GM18517 (cell line): Measurements from ENCODE around the gene SLC29A3.

ENCODE experiments used
- ATAC-seq: cut with Tn5 transposase; IDR thresholded peaks from one replicate; pipeline ENCODE4 v1.9.1; 2021; ENCODE audit warnings: mild to moderate bottlenecking, moderate library complexity; ENCODE audit not compliant: unreplicated experiment

Gene SLC29A3

DNA sequence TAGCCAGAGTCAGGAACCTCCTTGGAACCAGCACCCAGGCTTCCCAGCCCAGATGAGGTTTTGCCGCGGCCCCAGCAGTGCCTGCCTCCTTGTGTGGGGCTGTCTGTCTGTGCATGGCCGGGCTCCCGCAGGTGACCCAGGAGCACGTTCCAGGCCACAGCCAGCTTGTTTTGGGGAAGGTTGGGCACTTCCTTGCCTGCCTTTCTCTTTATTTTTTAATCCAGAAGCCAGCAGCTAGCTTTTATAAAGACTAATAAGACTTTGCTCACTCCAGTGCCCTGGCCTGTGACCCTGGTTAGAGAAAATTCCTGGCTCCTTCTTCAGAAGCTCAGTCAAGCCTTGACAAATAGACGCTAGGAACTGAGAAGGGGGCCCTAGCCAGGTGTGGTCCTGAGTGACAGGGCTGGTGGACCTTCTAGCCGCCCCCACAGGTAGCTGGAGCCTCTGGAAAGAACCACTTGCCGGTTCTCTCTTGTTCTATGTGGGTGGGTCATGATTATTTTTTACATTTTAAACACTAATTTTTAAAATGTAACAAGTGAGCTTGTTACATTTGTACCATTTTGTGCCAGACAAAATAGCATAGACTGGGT, 837 bp downstream of the SLC29A3 start:
- ATAC-seq: peak; percentile 12

DNA sequence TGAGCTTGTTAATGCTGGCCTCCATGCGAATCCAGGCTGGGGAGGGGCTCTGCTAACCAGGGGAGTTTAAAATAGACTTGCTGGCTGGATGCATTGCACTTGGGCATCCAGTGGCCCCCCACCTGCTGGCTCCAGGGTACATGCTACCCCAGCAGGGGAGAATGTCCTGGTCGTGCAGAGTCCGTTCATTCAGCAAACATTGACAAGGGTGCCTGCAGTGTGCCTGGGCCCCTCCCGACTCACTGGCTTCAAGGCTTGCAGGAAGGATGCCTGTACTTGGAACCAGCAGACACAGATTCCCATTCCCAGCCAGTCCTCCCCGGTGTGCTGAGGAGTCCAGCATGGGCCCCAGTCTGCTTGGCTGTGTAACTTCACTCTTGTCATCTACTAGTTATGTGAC, 1.5 kb downstream of the SLC29A3 start:
- ATAC-seq: no peak

DNA sequence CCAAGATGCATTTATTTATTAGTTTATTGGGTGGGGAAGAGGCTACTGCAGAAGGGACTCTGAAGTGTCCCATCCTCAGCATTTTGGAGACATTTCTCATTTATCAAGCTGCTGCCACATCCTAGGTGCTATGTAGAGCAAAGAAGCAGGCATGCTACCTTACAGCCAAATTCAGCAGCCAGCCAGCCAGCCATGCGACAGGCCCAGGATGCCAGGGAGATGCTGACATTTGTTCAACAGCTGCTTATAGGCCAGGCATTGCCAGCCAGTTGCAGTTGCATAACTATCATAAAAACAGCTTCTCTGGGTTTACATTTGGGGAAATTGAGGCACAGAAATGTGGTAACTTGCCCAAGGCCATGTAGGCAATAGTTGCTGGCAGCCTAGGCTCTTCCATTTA, 2.3 kb downstream of the SLC29A3 start:
- ATAC-seq: no peak

DNA sequence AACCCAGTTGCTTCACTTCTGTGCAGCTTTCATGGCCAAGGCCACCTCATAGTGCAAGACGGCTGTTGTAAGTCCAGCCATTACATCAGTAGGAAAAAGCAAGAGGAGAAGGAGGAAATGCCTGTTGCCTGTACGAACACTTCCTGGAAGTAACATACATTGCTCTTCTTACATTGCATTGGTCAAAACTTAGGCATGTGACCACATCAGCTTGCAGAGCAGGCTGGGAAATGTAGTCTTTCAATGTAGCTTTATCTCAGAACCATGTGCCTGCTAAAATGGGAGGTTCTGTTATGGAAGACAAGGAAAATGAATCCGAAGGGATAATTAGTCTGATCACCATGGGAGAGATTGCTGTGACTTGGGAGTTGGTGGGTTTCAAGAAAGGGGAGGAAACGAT, 4.3 kb downstream of the SLC29A3 start:
- no peak for ATAC-seq

DNA sequence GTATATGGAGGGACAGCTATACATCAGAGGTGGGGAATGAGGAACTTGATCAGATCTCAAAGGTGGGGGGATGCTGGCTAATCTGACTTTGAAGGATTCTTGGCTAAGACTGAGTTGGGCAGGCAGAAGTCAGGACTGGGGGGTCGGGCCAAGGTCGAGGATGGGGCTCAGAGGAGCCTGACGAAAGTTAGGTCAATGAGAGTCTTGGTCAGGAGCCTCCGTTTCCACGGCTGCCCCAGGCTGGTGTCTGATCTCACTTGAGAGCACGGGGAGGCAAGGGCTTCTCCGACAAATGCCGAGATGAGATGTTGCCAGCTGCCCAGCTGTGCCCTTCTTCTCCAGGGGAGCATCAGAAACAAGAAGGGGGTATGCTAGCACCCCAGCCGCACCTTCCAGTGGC, 5.7 kb downstream of the SLC29A3 start:
- no peak for ATAC-seq

DNA sequence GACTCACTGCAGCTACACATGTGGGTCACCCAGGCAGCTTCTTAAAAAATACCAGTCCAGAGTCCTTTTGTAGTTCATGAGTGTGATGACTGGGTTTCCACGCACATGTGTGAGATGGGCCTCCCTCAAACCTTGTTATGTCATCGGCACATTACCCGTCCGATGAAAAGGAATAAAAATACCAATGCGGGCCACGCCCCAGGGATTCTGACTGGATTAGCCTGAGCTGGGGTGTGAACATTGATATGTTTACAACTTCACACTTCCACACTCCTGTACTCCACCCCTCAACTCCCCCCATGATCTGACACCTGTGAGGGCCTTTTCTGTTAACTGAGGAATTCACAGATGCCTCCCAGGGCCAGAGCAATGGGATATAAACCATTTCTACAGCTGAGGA, 6.2 kb downstream of the SLC29A3 start:
- no peak for ATAC-seq

DNA sequence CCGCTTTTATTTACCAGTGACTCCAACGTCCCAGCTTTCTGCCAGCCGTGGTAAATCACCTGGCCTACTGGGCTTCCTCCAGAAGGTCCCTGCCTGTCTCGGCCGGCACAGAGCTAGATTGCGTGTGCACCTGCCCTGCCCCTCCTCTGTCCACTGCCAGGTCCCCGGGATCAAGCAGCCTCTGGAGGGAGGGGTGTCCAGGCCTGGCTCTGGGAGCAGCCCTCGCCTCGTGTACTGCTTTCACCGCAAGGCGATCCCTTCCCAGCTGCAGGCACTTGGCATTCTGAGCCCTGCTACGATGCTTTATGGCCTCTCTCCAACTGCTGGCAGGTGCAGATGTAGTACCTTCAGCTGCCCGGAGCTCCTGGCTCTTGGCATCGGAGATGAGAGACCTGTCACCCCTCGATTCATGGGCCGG, 7.4 kb downstream of the SLC29A3 start:
- no peak for ATAC-seq

DNA sequence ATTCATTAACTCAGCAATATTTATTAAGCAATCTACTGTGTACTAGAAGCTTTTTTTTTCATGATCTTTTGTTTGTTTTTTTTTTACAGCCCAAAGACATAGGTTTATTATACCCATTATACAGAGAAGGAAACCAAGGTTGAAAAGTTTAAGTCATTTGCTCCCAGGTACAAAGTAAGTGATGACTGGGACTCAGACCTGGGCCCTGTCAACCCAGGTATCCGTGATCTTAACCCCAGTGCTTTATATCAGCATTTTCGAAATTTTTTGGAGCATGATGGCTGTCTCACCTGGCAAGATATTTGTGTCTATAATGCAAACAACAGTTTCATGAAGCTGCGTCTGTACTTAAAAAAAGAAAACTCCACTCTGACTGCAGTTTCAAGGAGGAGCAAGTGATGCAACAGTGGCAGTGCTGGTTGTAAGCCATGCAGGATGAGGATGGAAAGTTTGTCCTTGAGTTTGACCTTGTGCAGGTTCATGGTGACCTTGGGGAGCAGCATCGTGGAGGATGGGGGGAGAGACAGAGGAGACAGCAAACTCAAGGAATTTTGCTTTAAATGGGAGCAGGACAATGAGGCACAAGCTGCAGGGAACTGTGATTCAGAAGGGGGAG, 11.8 kb downstream of the SLC29A3 start:
- ATAC-seq: no peak

DNA sequence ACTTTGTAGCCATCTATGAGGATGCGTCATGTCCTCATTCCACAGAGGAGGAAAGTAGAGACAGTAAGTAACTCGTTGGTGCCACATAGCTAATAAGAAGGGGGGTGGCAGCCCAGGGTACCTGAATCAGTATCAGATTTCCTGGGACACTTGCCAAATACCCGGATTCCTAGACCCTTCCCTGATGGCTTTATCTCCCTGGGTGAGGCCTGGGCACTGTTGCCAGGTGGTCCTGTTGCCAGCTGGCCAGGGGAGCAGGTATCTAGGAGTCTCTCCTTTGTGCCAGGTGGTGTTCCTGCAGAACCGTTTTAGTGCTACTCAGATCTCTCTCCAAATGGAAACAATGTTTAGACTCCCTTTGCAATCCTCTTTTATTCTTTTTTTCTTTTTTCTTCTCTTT, 12.7 kb downstream of the SLC29A3 start:
- no peak for ATAC-seq

DNA sequence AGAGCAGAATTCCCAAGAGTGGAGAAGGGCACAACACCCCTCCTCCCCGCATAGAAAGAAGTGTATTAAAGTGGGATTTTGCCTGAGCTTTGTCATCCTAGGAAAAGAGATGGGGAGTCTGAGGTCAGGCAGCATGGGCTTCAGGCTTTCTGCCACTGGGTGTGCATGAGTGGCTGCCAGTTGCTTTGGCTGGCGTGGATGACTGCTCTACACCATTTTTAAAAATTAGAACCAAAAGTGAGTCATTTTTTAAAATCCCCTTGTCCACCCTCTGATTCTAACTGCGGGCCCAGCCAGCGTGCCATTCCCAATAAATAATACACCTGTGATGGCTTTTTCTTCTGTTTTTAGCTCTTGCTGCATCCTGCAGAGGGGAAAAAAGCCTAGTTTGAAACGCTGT, 13.4 kb downstream of the SLC29A3 start:
- no peak for ATAC-seq

DNA sequence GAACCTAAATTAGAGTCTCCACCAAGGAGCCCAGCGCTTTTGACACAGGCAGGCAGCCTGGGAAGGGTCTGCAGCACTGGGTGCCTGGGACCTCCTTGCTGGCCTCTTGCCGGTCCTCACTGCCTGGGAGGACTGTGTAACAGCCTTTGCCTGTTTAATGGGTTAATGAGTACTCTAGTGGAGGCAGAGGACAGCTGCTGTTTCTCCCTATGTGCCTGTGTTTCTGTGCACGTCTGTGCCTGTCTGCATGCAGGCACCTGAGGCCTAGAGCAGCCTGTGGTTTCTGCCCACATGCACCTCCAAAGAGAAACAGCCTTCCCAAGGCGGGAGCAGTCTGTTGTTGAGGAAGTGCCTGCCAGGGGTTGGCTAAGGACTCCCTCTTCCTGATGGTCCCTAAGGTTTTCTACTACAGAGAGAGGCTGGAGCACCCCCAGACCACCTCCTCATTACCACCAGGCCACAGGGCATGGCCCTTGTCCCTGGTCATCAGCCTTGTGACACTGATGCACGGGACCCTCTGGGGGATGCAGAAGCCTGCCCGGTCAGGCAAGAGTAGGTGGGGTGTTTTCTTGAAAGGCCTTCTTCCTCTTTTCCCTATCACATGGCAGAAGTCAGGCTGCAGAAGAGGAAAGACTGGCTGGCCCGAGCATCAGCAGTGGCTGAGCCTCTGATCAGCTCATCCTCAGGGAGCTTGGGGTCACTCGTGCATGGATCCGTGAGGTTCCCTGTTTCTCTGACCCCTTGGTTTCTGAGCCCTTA, 14.2 kb downstream of the SLC29A3 start:
- ATAC-seq: no peak

DNA sequence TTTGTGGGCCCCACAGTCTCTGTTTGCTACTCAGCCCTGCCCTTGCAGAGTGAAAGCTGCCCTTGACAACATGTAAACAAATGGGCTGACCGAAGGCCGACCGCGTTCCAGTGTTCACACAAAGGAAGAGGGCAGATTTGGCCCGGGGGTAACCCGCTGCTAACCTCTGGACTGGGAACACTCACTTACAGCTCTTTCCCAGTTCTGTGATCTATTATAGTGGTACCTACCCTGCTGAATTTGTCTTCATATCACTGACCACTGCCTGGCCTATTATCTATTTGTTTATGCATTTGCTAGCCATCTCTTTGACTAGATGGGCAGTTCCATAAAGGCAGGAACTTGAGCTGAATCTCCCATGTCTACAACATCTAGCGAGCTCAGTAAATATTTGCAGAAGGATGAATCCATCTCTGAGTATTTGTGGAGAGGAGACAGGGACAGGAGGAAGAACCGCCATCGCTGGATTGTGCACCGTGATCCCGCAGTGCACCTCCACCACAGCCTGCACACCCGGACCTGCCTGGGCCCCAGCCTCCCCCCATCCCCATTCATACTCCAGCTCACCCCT, 15.2 kb downstream of the SLC29A3 start:
- ATAC-seq: no peak

DNA sequence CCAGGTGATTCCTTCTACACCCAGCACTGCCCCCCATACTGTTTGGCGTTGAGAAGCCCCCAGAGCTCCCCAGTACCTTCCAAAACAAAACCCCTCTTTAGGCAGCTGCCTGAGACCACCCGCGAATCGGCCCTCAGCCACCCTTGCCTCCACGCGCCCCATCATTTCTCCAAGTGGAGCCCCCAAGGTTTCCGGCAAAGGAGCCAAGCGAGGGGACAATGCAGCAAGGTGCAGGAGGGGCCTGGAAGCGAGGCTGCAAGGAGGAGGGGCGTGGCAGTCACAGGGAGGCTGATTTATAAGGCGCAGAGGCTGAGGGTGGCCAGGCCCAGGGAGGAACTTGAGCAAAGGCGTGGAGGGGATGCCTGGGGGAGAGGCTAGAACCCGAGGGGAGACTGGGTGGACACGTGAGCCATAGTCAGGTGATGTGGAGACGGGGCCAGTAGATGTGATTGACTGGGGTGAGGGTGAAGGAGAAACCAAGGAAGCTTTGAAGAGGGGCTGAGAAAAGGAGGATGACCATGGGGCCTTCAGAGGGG, 16.2 kb downstream of the SLC29A3 start:
- no peak for ATAC-seq

DNA sequence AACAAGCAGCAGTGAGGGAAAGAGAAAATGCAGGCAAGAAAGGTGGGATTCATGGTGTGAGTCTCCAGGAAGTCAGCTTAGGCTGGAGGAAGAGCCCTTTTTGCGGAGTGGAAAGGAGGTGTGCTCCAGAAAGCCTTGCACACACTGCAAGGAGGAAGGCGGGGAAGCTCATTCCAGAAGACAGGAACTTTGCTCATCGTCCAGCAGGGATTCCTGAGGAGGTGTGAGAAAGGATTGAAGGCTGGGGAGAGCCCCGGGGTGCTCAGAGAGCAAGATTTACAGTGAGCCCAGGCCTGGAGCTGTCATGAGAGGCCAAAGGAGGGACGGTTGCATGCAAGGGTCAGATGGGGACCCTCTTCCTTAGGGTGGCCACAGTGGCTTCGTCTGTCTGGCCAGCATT, 17.6 kb downstream of the SLC29A3 start:
- no peak for ATAC-seq

DNA sequence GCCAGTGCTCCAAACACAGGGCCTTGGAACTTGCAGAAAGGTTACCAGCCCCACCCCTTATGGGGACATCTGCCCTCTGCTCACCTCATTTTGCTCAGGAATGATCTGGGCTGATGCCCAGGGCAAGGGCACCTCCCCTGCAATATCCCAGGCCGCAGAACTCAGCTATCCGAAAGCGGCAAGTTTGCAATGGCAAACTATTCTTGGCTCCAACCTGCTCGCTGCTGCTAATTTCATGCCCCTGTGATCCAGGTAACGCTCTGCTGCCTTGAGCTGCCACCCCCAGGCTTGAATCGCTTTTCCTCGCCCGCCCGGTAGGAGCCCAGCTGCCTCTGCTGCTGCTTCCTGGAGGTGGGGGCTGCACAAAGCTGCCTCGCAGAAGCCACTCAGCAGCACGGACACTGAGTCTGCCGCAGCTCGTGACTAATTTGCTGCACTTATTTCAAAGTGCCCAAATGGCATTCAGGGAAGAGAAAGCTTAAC, 18.2 kb downstream of the SLC29A3 start:
- no peak for ATAC-seq

DNA sequence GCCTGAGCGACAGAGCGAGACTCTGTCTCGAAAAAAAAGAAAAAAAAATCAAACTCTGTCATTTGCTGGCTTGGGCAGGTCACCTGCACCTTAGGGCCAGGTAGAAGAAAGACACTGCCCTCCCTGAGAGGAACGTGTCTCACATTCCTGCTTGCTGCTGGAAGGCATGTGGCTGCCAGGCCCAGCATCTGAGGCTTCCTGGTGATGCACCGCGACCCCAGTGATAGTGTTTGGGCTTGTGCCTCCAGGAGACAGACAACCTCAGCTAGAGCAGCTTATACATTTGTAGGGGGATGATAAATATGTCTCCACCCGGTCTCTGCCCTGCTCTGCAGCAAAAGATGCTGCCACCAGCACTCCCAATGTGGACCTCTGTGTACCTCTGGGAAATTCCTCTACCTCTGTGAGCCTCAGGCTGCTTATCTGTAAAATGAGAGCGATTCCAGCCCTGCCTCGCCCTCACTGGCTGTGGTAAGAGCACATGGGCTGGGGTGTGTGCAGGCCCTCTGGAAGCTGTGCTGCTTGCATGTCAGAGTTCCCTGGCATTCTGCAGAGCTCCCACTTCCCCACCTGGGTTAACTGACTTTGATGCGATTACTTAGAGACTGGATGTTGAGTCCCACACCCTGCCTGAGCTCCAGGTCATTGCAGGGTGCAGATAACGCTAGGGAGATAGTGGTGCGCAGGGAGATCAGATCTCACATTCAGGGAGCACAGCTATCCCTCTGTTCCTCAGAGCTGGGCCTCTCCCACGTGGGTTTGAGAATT, 19.9 kb downstream of the SLC29A3 start:
- ATAC-seq: no peak

DNA sequence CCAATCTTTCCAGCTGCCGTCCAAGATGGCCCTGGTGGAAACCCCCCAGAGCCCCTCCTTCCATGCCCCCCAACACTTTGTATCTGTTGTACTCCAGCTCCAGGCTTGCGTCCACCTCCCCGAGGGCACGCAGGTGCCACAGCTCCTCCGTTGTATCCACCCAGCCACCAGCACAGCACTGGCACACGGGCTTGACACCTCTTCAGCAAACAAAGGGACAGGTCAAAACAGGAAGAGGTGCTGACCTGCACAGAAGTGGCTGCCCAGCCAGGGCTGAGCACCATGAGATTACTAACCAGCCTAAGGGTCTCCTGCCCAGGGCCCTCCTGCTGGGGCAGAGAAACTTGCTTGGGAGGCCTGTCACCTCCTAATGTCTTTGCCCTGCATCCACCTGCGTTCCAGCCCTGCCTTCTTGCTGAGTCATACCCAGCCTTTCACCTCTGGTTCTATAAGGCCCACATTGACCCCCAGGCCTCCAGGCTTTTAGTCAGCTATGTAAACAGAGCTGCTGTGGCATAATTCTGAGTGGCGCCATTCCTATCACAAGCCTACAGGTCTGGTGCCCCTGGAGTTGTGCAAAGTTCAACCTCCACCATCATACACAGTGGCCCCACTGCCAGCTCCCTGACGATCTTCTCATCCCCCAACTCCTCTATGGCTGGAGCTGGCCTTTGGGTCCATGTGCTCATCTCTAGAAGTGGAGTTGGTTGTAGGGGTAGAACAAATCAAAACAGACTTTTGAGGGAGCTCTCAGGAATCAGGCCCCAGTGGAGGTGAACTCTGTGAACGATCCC, 20.9 kb downstream of the SLC29A3 start:
- ATAC-seq: no peak

DNA sequence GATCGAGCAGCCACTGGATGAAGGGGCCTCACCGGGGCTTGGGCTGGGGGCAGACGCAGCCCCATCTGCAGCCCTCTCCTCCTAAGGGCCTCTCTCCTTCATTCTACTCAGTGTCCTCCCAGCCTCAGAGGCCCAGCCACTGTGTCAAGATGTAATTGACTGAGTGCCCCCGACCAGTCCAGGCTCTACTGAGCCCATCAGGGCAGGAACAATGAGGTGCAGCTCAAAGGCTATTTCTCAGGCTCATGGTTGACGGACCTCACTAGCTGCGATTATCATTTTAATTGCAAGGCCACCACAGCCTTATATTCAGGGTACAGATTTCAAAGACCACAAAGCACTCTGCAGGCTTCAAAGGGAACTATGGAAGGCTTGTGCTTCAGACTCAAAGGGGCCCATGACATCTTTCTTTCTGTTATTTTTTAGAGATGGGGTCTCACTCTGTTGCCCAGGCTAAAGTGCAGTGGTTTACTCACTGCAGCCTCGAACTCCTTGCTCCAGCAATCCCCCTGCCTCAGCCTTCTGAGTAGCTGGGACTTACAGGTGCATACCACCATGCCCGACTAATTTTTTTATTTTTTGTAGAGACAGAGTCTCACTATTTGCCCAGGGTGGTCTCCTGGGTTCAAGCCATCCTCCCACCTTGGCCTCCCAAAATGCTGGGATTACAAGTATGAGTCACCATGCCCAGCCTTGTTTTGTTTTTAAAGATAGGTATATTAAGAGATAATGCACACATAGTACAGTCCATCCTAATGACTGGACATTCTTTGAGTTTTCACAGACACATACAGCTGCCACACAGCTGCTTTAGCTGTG, 23.7 kb downstream of the SLC29A3 start:
- ATAC-seq: no peak

DNA sequence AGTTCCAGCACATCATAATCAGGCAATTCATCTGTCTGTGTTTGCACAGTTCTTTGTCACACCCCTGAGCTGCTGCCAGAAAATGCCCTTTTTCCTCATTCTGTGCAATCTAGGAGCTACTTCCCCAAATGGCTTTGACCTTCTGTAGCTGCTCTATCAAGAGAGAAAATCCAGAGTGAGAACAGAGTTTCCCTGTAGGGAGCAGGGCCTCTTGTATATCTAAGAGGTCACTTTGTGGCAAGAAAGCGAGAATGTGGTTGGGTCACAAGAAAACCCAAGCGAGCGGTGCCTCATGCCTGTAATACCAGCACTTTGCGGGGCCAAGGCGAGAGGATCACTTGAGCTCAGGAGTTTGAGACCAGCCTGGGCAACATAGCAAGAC, 24.3 kb downstream of the SLC29A3 start:
- no peak for ATAC-seq
